GM19438 (cell line): ENCODE data around the gene GRID2.

ENCODE experiments used
- ATAC-seq: cut with Tn5 transposase; IDR thresholded peaks from one replicate; pipeline ENCODE4 v1.9.1; 2021; ENCODE audit warnings: low read depth; ENCODE audit not compliant: unreplicated experiment

GRID2 gene

GRCh38 chr4:92520563-92520962, 216.8 kb downstream of the GRID2 start:
- ATAC-seq, result no peak

- no peak for ATAC-seq
Observed at GRCh38 chr4:92521941-92522340, 218.2 kb downstream of the GRID2 start.

GRCh38 chr4:92522356-92522755, 218.6 kb downstream of the GRID2 start:
- ATAC-seq, result no peak

- ATAC-seq, result no peak
Observed at GRCh38 chr4:92524131-92524530, 220.4 kb downstream of the GRID2 start.

GRCh38 chr4:92528541-92528940, 224.8 kb downstream of the GRID2 start:
- no peak for ATAC-seq

GRCh38 chr4:92529510-92529909, 225.7 kb downstream of the GRID2 start:
- ATAC-seq, result no peak

GRCh38 chr4:92535599-92535998, 231.8 kb downstream of the GRID2 start:
- ATAC-seq, result no peak

GRCh38 chr4:92551616-92552015, 247.8 kb downstream of the GRID2 start:
- ATAC-seq, result no peak

GRCh38 chr4:92566269-92566668, 262.5 kb downstream of the GRID2 start:
- no peak for ATAC-seq

- no peak for ATAC-seq
Observed at GRCh38 chr4:92580816-92581215, 277.1 kb downstream of the GRID2 start.

GRCh38 chr4:92599044-92599443, 295.3 kb downstream of the GRID2 start:
- no peak for ATAC-seq

- no peak for ATAC-seq
Observed at GRCh38 chr4:92600638-92601037, 296.9 kb downstream of the GRID2 start.

- no peak for ATAC-seq
Observed at GRCh38 chr4:92606227-92606626, 302.5 kb downstream of the GRID2 start.

GRCh38 chr4:92615049-92615448, 311.3 kb downstream of the GRID2 start:
- no peak for ATAC-seq

GRCh38 chr4:92618968-92619367, 315.2 kb downstream of the GRID2 start:
- ATAC-seq, result no peak

- ATAC-seq, result no peak
Observed at GRCh38 chr4:92629302-92629701, 325.5 kb downstream of the GRID2 start.

GRCh38 chr4:92634882-92635281, 331.1 kb downstream of the GRID2 start:
- no peak for ATAC-seq

- ATAC-seq, result no peak
Observed at GRCh38 chr4:92636038-92636806, 332.5 kb downstream of the GRID2 start.

- ATAC-seq, result no peak
Observed at GRCh38 chr4:92641409-92641808, 337.6 kb downstream of the GRID2 start.

- ATAC-seq, result no peak
Observed at GRCh38 chr4:92646826-92647225, 343.1 kb downstream of the GRID2 start.

- no peak for ATAC-seq
Observed at GRCh38 chr4:92651536-92651935, 347.8 kb downstream of the GRID2 start.

GRCh38 chr4:92654084-92654483, 350.3 kb downstream of the GRID2 start:
- ATAC-seq, result no peak

GRCh38 chr4:92657695-92658094, 353.9 kb downstream of the GRID2 start:
- ATAC-seq, result no peak
